ENCODE measurements around the gene NPFFR1. TPM values are rescaled to one million over a fixed set of nuclear protein-coding genes. Genes with fewer than 3 reads are reported as not detected.

NPFFR1 gene
- total RNA-seq, 1 donor from 2014 or later = not detected

DNA sequence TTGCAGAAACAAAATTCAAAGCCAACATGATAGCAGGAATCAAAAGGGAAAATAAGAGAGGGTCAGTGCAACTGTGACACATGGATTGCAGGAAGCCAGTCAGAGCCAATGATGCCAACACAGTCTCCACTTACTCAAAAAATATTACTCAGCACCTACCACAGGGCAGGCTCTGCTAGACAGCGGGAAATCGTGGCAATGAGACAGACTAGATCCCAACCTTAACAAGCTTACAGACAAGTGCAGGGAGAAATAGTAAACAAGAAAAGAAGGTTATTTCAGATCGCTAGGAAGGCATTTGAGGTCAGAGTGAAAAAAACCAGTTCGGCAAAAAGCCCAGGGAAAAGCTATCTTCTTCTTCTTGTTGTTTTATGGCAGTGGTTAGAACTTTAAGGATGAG is 45.2 kb upstream of the NPFFR1 start:
- H3K4me3 Mint-ChIP-seq = no peak overlapping the region
- TF ChIP-seq, protein P1, sequence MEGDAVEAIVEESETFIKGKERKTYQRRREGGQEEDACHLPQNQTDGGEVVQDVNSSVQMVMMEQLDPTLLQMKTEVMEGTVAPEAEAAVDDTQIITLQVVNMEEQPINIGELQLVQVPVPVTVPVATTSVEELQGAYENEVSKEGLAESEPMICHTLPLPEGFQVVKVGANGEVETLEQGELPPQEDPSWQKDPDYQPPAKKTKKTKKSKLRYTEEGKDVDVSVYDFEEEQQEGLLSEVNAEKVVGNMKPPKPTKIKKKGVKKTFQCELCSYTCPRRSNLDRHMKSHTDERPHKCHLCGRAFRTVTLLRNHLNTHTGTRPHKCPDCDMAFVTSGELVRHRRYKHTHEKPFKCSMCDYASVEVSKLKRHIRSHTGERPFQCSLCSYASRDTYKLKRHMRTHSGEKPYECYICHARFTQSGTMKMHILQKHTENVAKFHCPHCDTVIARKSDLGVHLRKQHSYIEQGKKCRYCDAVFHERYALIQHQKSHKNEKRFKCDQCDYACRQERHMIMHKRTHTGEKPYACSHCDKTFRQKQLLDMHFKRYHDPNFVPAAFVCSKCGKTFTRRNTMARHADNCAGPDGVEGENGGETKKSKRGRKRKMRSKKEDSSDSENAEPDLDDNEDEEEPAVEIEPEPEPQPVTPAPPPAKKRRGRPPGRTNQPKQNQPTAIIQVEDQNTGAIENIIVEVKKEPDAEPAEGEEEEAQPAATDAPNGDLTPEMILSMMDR (conservative IDR thresholded peaks at IDR 0.05) = no peak
- H3K36me3 Mint-ChIP-seq = no peaks in the 10 kb centered on the region
- H3K27me3 Mint-ChIP-seq = no peaks in the 10 kb centered on the region
- no peaks in the 10 kb centered on the region for H3K9me3 Mint-ChIP-seq
- no peak for DNase-seq (ENCODE audit: extremely low spot score, unreplicated experiment)
- H3K4me1 Mint-ChIP-seq (ENCODE audit: unreplicated experiment) = peaks cover 20% of the 10 kb centered on the region
- H3K27ac Mint-ChIP-seq = no peak overlapping the region

GRCh38 chr10:70328018-70328417 is 44.2 kb upstream of the NPFFR1 start:
- DNase-seq (ENCODE audit: extremely low spot score, unreplicated experiment) = no peak
- Mint-ChIP-seq H3K4me1 (ENCODE audit: unreplicated experiment) (peaks cover 23% of the 10 kb centered on the region), H3K9me3 (no peaks in the 10 kb centered on the region), H3K27me3 (no peaks in the 10 kb centered on the region), H3K4me3 (no peak overlapping the region), H3K27ac (no peak overlapping the region), H3K36me3 (no peaks in the 10 kb centered on the region)
- TF ChIP-seq, protein P1 (conservative IDR thresholded peaks at IDR 0.05) = no peak

GRCh38 chr10:70324951-70325781 is 41.4 kb upstream of the NPFFR1 start:
- Mint-ChIP-seq H3K27ac (peak overlapping the region; percentile 13), H3K36me3 (no peaks in the 10 kb centered on the region), H3K27me3 (no peaks in the 10 kb centered on the region), H3K4me1 (ENCODE audit: unreplicated experiment) (peaks cover 16% of the 10 kb centered on the region), H3K4me3 (no peak overlapping the region), H3K9me3 (no peaks in the 10 kb centered on the region)
- TF ChIP-seq, protein P1 (conservative IDR thresholded peaks at IDR 0.05) = no peak
- no peak for DNase-seq (ENCODE audit: extremely low spot score, unreplicated experiment)

DNA sequence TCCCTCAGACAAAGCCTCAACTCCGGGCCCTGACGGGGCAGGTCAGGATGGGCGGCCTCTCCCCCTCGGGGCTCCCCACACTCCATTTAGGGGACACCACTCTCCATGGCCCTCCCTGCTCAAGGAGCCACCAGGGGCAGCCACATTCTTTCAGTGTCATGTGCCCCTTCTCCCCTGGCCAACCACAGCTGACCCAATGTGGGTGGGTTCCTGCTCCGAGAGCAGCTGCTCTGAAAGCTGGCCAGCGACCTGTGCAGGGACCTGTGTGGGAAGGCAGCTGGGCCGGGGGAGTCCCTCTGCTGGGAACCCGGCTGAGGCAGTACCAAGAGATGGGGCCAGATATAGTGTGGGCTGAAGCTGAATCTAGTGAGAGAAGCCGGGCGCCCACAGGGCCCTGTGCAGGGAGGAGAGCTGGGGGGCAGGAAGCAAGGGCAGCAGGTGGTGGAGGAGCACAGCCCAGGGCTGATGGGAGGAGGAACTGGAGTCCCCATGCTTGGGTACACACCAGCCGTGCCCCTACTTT is 40.6 kb upstream of the NPFFR1 start:
- no peak overlapping the region for H3K4me3 Mint-ChIP-seq
- TF ChIP-seq, protein P1 (conservative IDR thresholded peaks at IDR 0.05) = no peak
- no peaks in the 10 kb centered on the region for H3K9me3 Mint-ChIP-seq
- no peaks in the 10 kb centered on the region for H3K36me3 Mint-ChIP-seq
- H3K27ac Mint-ChIP-seq = no peak overlapping the region
- H3K27me3 Mint-ChIP-seq = no peaks in the 10 kb centered on the region
- no peak for DNase-seq (ENCODE audit: extremely low spot score, unreplicated experiment)
- peaks cover 16% of the 10 kb centered on the region for H3K4me1 Mint-ChIP-seq (ENCODE audit: unreplicated experiment)

DNA sequence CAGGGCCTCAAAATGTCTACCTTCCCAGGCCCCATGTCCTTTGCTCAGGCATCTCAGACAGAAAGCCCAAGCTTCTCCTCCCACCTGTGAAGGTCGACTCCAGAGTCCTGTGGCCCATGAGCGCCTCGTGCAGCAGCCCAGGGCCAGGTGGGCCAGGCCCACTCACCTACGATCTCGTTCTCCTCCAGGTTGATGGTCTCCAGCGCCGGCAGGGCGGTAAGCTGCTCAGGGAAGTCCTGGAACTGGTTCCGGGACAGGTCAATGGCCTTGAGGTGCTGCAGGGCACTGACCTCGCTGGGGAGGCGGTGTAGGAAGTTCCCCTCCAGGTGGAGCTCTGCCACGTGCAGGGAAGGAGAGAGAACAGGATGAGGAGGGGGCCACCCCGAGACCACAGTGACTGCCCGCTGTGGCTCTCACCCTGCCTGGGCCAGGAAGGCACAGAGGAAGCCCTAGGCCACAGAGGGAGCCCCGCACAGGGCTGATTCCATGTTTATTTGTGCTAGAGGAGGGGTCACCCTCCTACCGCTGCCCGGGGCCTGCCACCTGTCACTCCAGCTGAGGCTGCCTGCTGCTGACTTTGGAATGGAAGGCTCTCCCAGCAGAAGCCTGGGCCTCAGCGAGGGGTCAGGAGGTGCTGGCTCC is 40.0 kb upstream of the NPFFR1 start:
- TF ChIP-seq, protein P1 (conservative IDR thresholded peaks at IDR 0.05) = no peak
- H3K4me3 Mint-ChIP-seq = no peak overlapping the region
- DNase-seq (ENCODE audit: extremely low spot score, unreplicated experiment) = no peak
- peaks cover 16% of the 10 kb centered on the region for H3K4me1 Mint-ChIP-seq (ENCODE audit: unreplicated experiment)
- H3K9me3 Mint-ChIP-seq = no peaks in the 10 kb centered on the region
- H3K36me3 Mint-ChIP-seq = no peaks in the 10 kb centered on the region
- no peak overlapping the region for H3K27ac Mint-ChIP-seq
- no peaks in the 10 kb centered on the region for H3K27me3 Mint-ChIP-seq

Measured in type B pancreatic cell (in vitro differentiated cells).